K562 (cell line): ENCODE measurements around the gene CUL1. TPM values are rescaled to one million over a fixed set of nuclear protein-coding genes. Genes with fewer than 3 reads are reported as not detected.

Experiments
- BDP1 ChIP-seq: IDR thresholded peaks from 3 replicates; pipeline ENCODE4 v1.6.1; 2011; ENCODE audit not compliant: insufficient read length, insufficient read depth
- FOXJ3 ChIP-seq: sonication (generic); formaldehyde crosslinking; IDR thresholded peaks from 2 replicates; pipeline ENCODE4 v1.4.0; 2020; ENCODE audit warnings: mild to moderate bottlenecking, missing genetic modification reagents
- HDAC1 ChIP-seq, 2 experiments: fragments of 450-650 bp; IDR thresholded peaks; 2 replicates each; pipeline ENCODE4 v1.6.1; 2016 to 2017; ENCODE audit warnings: inconsistent platforms in 1 of 2, mild to moderate bottlenecking in 1 of 2, moderate library complexity in 1 of 2
- HMG20A ChIP-seq: fragments of 450-650 bp; formaldehyde crosslinking; conservative IDR thresholded peaks from 2 replicates; pipeline ENCODE4 v1.4.0; 2020; ENCODE audit warnings: mild to moderate bottlenecking, mixed read lengths
- HMG20B ChIP-seq: fragments of 250-450 bp; sonication (Bioruptor Pico); IDR thresholded peaks from 2 replicates; pipeline ENCODE4 v1.5.0; 2021; ENCODE audit warnings: mild to moderate bottlenecking
- KAT7 ChIP-seq: sonication (generic); formaldehyde crosslinking; IDR thresholded peaks from 2 replicates; pipeline ENCODE4 v1.8.0; 2022; ENCODE audit warnings: missing genetic modification reagents, mild to moderate bottlenecking, borderline replicate concordance
- MECOM ChIP-seq: fragments of 250-450 bp; sonication (Bioruptor Pico); IDR thresholded peaks from 2 replicates; pipeline ENCODE4 v1.8.0; 2022; ENCODE audit warnings: inconsistent platforms
- NUFIP1 ChIP-seq: fragments of 450-650 bp; IDR thresholded peaks from 2 replicates; pipeline ENCODE4 v1.6.1; 2018; ENCODE audit not compliant: partially characterized antibody
- RNF2 ChIP-seq: sonication (generic); IDR thresholded peaks from 2 replicates; pipeline ENCODE4 v1.6.1; 2016
- STAT5A ChIP-seq: IDR thresholded peaks from 2 replicates; pipeline ENCODE4 v1.6.1; 2012; ENCODE audit warnings: low read length, inconsistent platforms, borderline replicate concordance
- XRCC3 ChIP-seq: fragments of 450-650 bp; IDR thresholded peaks from 2 replicates; pipeline ENCODE4 v1.6.1; 2017; ENCODE audit warnings: mild to moderate bottlenecking, moderate library complexity
- ZNF253 ChIP-seq: fragments of 250-450 bp; sonication (Bioruptor Pico); conservative IDR thresholded peaks from 2 replicates; pipeline ENCODE4 v1.6.1; 2021; ENCODE audit warnings: mild to moderate bottlenecking
- ZNF766 ChIP-seq: fragments of 200-800 bp; sonication (Bioruptor generic); conservative IDR thresholded peaks from 2 replicates; pipeline ENCODE4 v1.6.1; 2016; ENCODE audit warnings: missing genetic modification characterization, missing compliant biosample characterization
- polyA plus RNA-seq, 8 experiments: library from polyadenylated mRNA; depleted of rRNA in 4 of 8; stranded (reverse) in 5 of 8; unstranded in 3 of 8; fragments of >200 nt; fragmentation: Nextera tagmentation in 2 of 8; fragmentation: Illumina TruSeq in 1 of 8; extraction: Ambion mirVana in 2 of 8; extraction: Trizol in 1 of 8; gene quantifications; 2 replicates each; pipeline versions ENCODE4 v1.2.1 to v1.2.3, GENCODE V29; 2011 to 2014; ENCODE audit warnings: inconsistent platforms in 1 of 8, missing spikeins in 1 of 8
- total RNA-seq, 7 experiments: library from RNA; depleted of rRNA in 6 of 7; stranded (reverse); fragments of >200 nt in 6 of 7; fragmentation: Illumina TruSeq in 2 of 7; extraction: Trizol in 2 of 7; gene quantifications; 2 replicates each; pipeline versions ENCODE4 v1.2.1 to v1.2.3, GENCODE V29; 2011 to 2021; ENCODE audit warnings: low replicate concordance in 1 of 7
- TF ChIP-seq, protein P1 (sequence below): fragments of 250-450 bp; sonication (Bioruptor Pico); IDR thresholded peaks from 2 replicates; pipeline ENCODE4 v1.8.0; 2022; ENCODE audit warnings: moderate library complexity, mild to moderate bottlenecking, inconsistent platforms
- TF ChIP-seq, protein P2 (sequence below): fragments of 450-650 bp; IDR thresholded peaks from 2 replicates; pipeline ENCODE4 v1.6.1; 2018; ENCODE audit not compliant: partially characterized antibody
- TF ChIP-seq, protein P3 (sequence below): fragments of 450-650 bp; IDR thresholded peaks from 2 replicates; pipeline ENCODE4 v1.6.1; 2016; ENCODE audit warnings: missing biosample characterization, missing genetic modification characterization
- TF ChIP-seq, protein P4 (sequence below): fragments of 450-650 bp; IDR thresholded peaks from 2 replicates; pipeline ENCODE4 v1.6.1; 2016; ENCODE audit warnings: borderline replicate concordance
- TF ChIP-seq, protein P5 (sequence below): fragments of 450-650 bp; formaldehyde crosslinking; conservative IDR thresholded peaks from 2 replicates; pipeline ENCODE4 v1.4.0; 2022; ENCODE audit warnings: mild to moderate bottlenecking, missing genetic modification characterization
- TF ChIP-seq, protein P6 (sequence below): fragments of 250-450 bp; sonication (Bioruptor Pico); IDR thresholded peaks from 2 replicates; pipeline ENCODE4 v1.5.0; 2020; ENCODE audit warnings: mild to moderate bottlenecking, borderline replicate concordance

The CUL1 gene
- total and polyA plus RNA-seq, 9 of the 15 experiments (the other 6 are each of a cell fraction or from before 2014, with no cell fraction given): 31.5 to 107 (median 96.5) TPM

DNA sequence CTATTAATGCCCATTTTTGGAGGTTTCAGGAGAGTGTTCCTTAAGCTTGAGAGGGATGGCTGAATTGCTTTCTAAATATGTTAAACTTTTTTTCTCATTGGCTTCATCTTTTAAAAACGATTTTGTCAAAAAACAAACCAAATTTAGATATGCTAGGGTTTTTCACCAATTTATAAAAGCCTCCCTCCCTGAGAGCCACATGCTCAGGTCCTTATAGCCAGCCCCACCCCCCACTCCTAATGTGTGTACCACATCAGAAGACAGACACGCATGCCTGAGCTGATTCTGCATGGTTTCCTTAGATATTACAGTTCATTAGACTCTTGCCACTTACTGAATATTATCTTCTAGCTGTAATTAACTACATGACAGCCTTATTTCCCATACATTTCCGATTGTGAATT is 2.0 kb downstream of the CUL1 start (continued):
- TF ChIP-seq, protein P1, sequence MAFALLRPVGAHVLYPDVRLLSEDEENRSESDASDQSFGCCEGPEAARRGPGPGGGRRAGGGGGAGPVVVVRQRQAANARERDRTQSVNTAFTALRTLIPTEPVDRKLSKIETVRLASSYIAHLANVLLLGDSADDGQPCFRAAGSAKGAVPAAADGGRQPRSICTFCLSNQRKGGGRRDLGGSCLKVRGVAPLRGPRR (CRISPR knock-in tag): no peak
- TF ChIP-seq HDAC1 (IDR thresholded peaks at IDR 0.05) (peak in 1 of 2 experiments; percentile 64; a peak in 1 of 4 replicates), ZNF766 (CRISPR knock-in tag) (0 out of 2 replicates have a peak, but pooled peaks have one; percentile 20), HMG20B (CRISPR knock-in tag) (no peak), BDP1 (no peak), ZNF253 (no peak), NUFIP1 (no peak), FOXJ3 (CRISPR knock-in tag) (no peak), STAT5A (no peak; the same call in 1 of the 2 replicates), MECOM (CRISPR knock-in tag) (no peak), XRCC3 (no peak), RNF2 (no peak), HMG20A (CRISPR knock-in tag) (no peak), KAT7 (CRISPR knock-in tag) (peak; percentile 60; the same call in 1 of the 2 replicates)
- TF ChIP-seq, protein P2, sequence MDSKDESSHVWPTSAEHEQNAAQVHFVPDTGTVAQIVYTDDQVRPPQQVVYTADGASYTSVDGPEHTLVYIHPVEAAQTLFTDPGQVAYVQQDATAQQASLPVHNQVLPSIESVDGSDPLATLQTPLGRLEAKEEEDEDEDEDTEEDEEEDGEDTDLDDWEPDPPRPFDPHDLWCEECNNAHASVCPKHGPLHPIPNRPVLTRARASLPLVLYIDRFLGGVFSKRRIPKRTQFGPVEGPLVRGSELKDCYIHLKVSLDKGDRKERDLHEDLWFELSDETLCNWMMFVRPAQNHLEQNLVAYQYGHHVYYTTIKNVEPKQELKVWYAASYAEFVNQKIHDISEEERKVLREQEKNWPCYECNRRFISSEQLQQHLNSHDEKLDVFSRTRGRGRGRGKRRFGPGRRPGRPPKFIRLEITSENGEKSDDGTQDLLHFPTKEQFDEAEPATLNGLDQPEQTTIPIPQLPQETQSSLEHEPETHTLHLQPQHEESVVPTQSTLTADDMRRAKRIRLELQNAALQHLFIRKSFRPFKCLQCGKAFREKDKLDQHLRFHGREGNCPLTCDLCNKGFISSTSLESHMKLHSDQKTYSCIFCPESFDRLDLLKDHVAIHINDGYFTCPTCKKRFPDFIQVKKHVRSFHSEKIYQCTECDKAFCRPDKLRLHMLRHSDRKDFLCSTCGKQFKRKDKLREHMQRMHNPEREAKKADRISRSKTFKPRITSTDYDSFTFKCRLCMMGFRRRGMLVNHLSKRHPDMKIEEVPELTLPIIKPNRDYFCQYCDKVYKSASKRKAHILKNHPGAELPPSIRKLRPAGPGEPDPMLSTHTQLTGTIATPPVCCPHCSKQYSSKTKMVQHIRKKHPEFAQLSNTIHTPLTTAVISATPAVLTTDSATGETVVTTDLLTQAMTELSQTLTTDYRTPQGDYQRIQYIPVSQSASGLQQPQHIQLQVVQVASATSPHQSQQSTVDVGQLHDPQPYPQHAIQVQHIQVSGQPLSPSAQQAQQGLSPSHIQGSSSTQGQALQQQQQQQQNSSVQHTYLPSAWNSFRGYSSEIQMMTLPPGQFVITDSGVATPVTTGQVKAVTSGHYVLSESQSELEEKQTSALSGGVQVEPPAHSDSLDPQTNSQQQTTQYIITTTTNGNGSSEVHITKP: peak; percentile 74
- TF ChIP-seq, protein P3, sequence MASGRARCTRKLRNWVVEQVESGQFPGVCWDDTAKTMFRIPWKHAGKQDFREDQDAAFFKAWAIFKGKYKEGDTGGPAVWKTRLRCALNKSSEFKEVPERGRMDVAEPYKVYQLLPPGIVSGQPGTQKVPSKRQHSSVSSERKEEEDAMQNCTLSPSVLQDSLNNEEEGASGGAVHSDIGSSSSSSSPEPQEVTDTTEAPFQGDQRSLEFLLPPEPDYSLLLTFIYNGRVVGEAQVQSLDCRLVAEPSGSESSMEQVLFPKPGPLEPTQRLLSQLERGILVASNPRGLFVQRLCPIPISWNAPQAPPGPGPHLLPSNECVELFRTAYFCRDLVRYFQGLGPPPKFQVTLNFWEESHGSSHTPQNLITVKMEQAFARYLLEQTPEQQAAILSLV: no peak
- TF ChIP-seq, protein P4, sequence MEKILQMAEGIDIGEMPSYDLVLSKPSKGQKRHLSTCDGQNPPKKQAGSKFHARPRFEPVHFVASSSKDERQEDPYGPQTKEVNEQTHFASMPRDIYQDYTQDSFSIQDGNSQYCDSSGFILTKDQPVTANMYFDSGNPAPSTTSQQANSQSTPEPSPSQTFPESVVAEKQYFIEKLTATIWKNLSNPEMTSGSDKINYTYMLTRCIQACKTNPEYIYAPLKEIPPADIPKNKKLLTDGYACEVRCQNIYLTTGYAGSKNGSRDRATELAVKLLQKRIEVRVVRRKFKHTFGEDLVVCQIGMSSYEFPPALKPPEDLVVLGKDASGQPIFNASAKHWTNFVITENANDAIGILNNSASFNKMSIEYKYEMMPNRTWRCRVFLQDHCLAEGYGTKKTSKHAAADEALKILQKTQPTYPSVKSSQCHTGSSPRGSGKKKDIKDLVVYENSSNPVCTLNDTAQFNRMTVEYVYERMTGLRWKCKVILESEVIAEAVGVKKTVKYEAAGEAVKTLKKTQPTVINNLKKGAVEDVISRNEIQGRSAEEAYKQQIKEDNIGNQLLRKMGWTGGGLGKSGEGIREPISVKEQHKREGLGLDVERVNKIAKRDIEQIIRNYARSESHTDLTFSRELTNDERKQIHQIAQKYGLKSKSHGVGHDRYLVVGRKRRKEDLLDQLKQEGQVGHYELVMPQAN: peak; percentile 58; the same call in 1 of the 2 replicates
- TF ChIP-seq, protein P5, sequence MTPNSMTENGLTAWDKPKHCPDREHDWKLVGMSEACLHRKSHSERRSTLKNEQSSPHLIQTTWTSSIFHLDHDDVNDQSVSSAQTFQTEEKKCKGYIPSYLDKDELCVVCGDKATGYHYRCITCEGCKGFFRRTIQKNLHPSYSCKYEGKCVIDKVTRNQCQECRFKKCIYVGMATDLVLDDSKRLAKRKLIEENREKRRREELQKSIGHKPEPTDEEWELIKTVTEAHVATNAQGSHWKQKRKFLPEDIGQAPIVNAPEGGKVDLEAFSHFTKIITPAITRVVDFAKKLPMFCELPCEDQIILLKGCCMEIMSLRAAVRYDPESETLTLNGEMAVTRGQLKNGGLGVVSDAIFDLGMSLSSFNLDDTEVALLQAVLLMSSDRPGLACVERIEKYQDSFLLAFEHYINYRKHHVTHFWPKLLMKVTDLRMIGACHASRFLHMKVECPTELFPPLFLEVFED (CRISPR knock-in tag): no peak
- TF ChIP-seq, protein P6, sequence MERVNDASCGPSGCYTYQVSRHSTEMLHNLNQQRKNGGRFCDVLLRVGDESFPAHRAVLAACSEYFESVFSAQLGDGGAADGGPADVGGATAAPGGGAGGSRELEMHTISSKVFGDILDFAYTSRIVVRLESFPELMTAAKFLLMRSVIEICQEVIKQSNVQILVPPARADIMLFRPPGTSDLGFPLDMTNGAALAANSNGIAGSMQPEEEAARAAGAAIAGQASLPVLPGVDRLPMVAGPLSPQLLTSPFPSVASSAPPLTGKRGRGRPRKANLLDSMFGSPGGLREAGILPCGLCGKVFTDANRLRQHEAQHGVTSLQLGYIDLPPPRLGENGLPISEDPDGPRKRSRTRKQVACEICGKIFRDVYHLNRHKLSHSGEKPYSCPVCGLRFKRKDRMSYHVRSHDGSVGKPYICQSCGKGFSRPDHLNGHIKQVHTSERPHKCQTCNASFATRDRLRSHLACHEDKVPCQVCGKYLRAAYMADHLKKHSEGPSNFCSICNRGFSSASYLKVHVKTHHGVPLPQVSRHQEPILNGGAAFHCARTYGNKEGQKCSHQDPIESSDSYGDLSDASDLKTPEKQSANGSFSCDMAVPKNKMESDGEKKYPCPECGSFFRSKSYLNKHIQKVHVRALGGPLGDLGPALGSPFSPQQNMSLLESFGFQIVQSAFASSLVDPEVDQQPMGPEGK (CRISPR knock-in tag): no peak
